Stimulated activated CD8-positive, alpha-beta memory T cell treated with anti-CD3 and anti-CD28 coated beads, Interleukin-7, amount 100 ng/mL, for 4 hours (primary cell): ENCODE data around the gene GNB5.
"Not testable (repeated sequence)": the region's sequence is repeated elsewhere in the genome, so short reads cannot be mapped to it uniquely, and the experiment has no call there.

Experiments used
- DNase-seq, 2 donors: peaks; one replicate each; pipeline ENCODE4 v3.0.0-alpha.2; 2020; ENCODE audit warnings: low read depth in 2 of 2

The GNB5 gene

GRCh38 chr15:52170199-52170598 is 21.0 kb downstream of the GNB5 start:
- DNase-seq: not testable (repeated sequence)

GRCh38 chr15:52165494-52166131 is 25.6 kb downstream of the GNB5 start:
- DNase-seq: not testable (repeated sequence)

- no peak for DNase-seq
Measured at GRCh38 chr15:52164631-52165265, 26.4 kb downstream of the GNB5 start.

- DNase-seq: no peak
Measured at GRCh38 chr15:52163321-52164190, 27.6 kb downstream of the GNB5 start.

- DNase-seq: no peak
Measured at GRCh38 chr15:52162876-52163275, 28.3 kb downstream of the GNB5 start.

GRCh38 chr15:52162260-52162659 is 28.9 kb downstream of the GNB5 start:
- no peak for DNase-seq

GRCh38 chr15:52161406-52161966 is 29.7 kb downstream of the GNB5 start:
- no peak for DNase-seq

GRCh38 chr15:52159645-52160044 is 31.5 kb downstream of the GNB5 start:
- no peak for DNase-seq

- no peak for DNase-seq
Measured at GRCh38 chr15:52158084-52158765, 33.0 kb downstream of the GNB5 start.

- no peak for DNase-seq
Measured at GRCh38 chr15:52155878-52156277, 35.3 kb downstream of the GNB5 start.

- DNase-seq: no peak
Measured at GRCh38 chr15:52154896-52155865, 36.0 kb downstream of the GNB5 start.

- DNase-seq: no peak
Measured at GRCh38 chr15:52153900-52154895, 37.0 kb downstream of the GNB5 start.

GRCh38 chr15:52151353-52151752 is 39.8 kb downstream of the GNB5 start:
- no peak for DNase-seq

- no peak for DNase-seq
Measured at GRCh38 chr15:52150871-52151270, 40.3 kb downstream of the GNB5 start.

GRCh38 chr15:52150043-52150825 is 41.0 kb downstream of the GNB5 start:
- DNase-seq: no peak

GRCh38 chr15:52148403-52148802 is 42.8 kb downstream of the GNB5 start:
- DNase-seq: no peak

GRCh38 chr15:52146776-52147175 is 44.4 kb downstream of the GNB5 start:
- DNase-seq: no peak

- no peak for DNase-seq
Measured at GRCh38 chr15:52146261-52146660, 44.9 kb downstream of the GNB5 start.
